ENCODE measurements around the gene UPF3B.

Gene UPF3B

GRCh38 chrX:119887721-119888425 is 35.1 kb upstream of the UPF3B start:
- no peaks in the 10 kb centered on the region for H3K9me3 ChIP-seq (ENCODE audit: severe bottlenecking)
- H3K4me1 ChIP-seq (ENCODE audit: insufficient read depth, poor library complexity, severe bottlenecking) = no peaks in the 10 kb centered on the region
- TF ChIP-seq CTCF (IDR thresholded peaks at IDR 0.05; ENCODE audit: poor library complexity, severe bottlenecking) = peak; percentile 59
- H3K27me3 ChIP-seq (ENCODE audit: insufficient read depth, poor library complexity, severe bottlenecking) = no peaks in the 10 kb centered on the region
- no peaks in the 10 kb centered on the region for H3K36me3 ChIP-seq (ENCODE audit: low read depth)
- DNase-seq (ENCODE audit: low spot score) (peak; percentile 55), ATAC-seq (ENCODE audit: low read depth) (peak; percentile 95)
- peak overlapping the region; percentile 16 for H3K4me3 ChIP-seq (ENCODE audit: severe bottlenecking)
- H3K27ac ChIP-seq (ENCODE audit: poor library complexity, severe bottlenecking) = no peak overlapping the region

GRCh38 chrX:119885554-119886428 is 33.0 kb upstream of the UPF3B start:
- Histone ChIP-seq H3K4me3 (ENCODE audit: severe bottlenecking) (no peak overlapping the region), H3K4me1 (ENCODE audit: insufficient read depth, poor library complexity, severe bottlenecking) (no peaks in the 10 kb centered on the region), H3K27ac (ENCODE audit: poor library complexity, severe bottlenecking) (no peak overlapping the region), H3K27me3 (ENCODE audit: insufficient read depth, poor library complexity, severe bottlenecking) (no peaks in the 10 kb centered on the region), H3K36me3 (ENCODE audit: low read depth) (no peaks in the 10 kb centered on the region), H3K9me3 (ENCODE audit: severe bottlenecking) (no peaks in the 10 kb centered on the region)
- DNase-seq (ENCODE audit: low spot score) = no peak
- no peak for ATAC-seq (ENCODE audit: low read depth)
- no peak for TF ChIP-seq CTCF (IDR thresholded peaks at IDR 0.05; ENCODE audit: poor library complexity, severe bottlenecking)

- TF ChIP-seq CTCF (IDR thresholded peaks at IDR 0.05; ENCODE audit: poor library complexity, severe bottlenecking) = peak; percentile 52
- no peaks in the 10 kb centered on the region for H3K9me3 ChIP-seq (ENCODE audit: severe bottlenecking)
- H3K27ac ChIP-seq (ENCODE audit: poor library complexity, severe bottlenecking) = no peak overlapping the region
- ATAC-seq (ENCODE audit: low read depth) (peak; percentile 78), DNase-seq (ENCODE audit: low spot score) (no peak)
- H3K27me3 ChIP-seq (ENCODE audit: insufficient read depth, poor library complexity, severe bottlenecking) = no peaks in the 10 kb centered on the region
- H3K4me3 ChIP-seq (ENCODE audit: severe bottlenecking) = no peak overlapping the region
- peaks cover 7% of the 10 kb centered on the region for H3K36me3 ChIP-seq (ENCODE audit: low read depth)
- no peaks in the 10 kb centered on the region for H3K4me1 ChIP-seq (ENCODE audit: insufficient read depth, poor library complexity, severe bottlenecking)
These were observed 28.0 kb upstream of the UPF3B start for GRCh38 chrX:119880552-119881437.

- ATAC-seq (ENCODE audit: low read depth) (no peak; the same call in 2 of the 3 replicates), DNase-seq (ENCODE audit: low spot score) (no peak)
- no peak for TF ChIP-seq CTCF (IDR thresholded peaks at IDR 0.05; ENCODE audit: poor library complexity, severe bottlenecking)
- no peaks in the 10 kb centered on the region for H3K4me1 ChIP-seq (ENCODE audit: insufficient read depth, poor library complexity, severe bottlenecking)
- H3K4me3 ChIP-seq (ENCODE audit: severe bottlenecking) = no peak overlapping the region
- H3K27me3 ChIP-seq (ENCODE audit: insufficient read depth, poor library complexity, severe bottlenecking) = no peaks in the 10 kb centered on the region
- peaks cover 11% of the 10 kb centered on the region for H3K36me3 ChIP-seq (ENCODE audit: low read depth)
- H3K9me3 ChIP-seq (ENCODE audit: severe bottlenecking) = no peaks in the 10 kb centered on the region
- no peak overlapping the region for H3K27ac ChIP-seq (ENCODE audit: poor library complexity, severe bottlenecking)
These were observed 27.3 kb upstream of the UPF3B start for GRCh38 chrX:119880076-119880475.
